GM21619 (cell line): ENCODE results near the gene ALKAL2.

Experiments
- ATAC-seq: cut with Tn5 transposase; IDR thresholded peaks from one replicate; pipeline ENCODE4 v1.9.1; 2021; ENCODE audit not compliant: unreplicated experiment

Gene ALKAL2

DNA sequence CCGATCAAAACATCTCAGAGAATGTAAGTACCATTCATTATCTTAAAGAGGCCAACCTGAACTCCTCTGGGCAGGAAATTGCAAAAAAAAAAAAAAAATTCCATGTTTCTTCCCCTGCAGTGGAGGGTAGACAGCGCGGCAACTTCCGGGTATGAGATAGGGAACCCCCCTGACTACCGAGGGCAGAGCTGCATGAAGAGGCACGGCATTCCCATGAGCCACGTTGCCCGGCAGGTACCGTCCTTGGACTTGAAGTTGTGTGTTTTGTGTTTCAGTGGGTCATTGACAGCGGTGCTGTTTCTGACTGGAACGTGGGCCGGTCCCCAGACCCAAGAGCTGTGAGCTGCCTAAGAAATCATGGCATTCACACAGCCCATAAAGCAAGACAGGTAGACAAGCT is 16.0 kb downstream of the ALKAL2 start:
- ATAC-seq: no peak

- ATAC-seq: no peak
Measured at GRCh38 chr2:270861-271260, 17.0 kb downstream of the ALKAL2 start.

DNA sequence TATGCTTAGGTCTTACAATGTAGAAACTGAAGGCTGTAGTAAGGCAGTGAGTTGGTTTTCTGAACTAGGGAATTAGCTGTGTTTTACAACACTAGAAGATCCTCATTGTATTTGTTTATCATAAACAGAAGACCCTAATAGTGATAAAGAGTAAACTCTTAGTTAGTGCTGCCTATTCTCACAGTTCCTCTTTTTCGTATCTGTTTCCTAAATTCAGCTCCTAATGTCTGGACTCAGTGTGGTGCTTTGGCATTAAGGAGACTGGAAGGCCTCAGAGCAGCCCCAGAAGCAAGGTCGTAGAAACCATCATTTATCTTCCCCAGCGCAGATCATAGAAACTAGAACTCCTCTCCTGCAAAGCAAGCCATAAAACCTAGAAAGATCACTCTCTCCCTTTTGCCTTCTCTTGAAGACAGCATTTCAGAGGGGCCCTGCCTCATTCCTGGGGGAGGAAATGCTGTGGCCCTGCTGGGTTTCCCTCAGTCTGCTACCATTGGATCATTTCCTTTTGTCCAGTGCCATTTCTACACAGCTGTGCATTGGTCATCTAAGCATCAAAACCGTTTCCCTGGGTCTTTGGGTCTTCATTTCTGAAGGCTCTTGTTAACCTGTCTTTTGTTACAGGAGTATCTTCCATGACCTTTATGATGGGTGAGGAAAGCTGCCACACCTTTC is 18.4 kb downstream of the ALKAL2 start:
- no peak for ATAC-seq

GRCh38 chr2:268323-268722 is 19.6 kb downstream of the ALKAL2 start:
- ATAC-seq: no peak

- ATAC-seq: peak; percentile 87
Measured at GRCh38 chr2:264493-265468, 23.1 kb downstream of the ALKAL2 start, which contains the start of gene ACP1. ACP1 (plus strand) TSS chr2:264947; CDS start chr2:264965, 18 bp downstream.

DNA sequence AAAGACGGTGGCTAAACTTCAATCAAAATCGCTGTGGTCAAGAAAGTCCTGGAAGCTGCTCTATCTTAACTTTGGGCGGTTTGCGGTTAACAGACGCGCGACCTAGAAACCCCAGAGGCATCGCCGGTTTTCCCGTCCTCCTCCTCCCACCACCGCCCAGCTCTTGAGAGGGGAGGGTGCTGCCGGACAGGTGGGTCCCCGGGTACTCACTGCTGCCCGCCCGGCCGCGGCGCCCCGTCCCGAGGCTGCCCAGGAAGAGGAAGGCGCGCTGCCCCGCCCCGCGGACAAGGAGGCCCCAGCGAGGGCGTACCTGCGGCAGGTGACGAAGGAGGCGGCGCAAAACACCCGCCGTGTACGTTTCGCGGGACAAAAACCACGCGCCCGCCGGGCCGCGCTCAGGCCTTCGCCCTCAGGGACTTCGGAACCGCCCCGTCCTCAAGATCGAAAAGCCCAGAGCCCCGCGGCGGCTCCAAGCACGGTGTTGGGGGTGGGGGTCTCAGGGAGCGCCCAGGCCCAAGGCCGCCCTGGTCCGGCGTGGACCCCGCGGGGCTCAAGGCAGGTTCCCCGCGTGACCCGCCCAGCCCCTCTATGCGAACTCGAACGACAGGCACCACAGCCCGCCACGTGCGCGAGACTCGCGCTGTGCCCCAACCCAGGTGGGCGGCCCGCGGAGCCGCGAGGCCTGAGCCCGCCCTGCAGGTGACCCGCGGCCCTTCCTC is 24.0 kb downstream of the ALKAL2 start, which contains the start of gene SH3YL1:
Gene SH3YL1 (minus strand): TSS at position 259 of the 719 bp plus-strand sequence. CDS start 48 bp downstream, at position 211.
- ATAC-seq: peak; percentile 20

- no peak for ATAC-seq
Measured at GRCh38 chr2:263022-263738, 24.7 kb downstream of the ALKAL2 start.

DNA sequence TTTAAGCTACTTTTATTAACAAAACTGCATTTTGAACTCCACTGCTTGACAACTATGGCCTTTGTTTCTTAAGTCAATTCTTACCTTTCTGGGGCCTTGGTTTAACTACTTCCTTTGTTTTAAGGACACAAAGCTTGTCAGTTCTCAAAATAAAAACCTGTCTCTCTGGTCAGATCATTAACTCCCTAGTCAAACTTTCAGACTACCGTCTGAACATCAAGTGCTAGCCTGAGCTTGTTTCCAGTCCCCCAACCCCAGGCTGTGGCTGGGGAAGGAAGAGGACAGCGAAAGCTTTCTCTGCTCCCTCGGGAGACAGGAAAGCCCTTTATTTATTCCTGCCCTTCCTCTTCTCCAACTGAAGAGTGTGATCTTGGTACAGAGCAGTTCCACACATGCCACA is 25.8 kb downstream of the ALKAL2 start:
- no peak for ATAC-seq

DNA sequence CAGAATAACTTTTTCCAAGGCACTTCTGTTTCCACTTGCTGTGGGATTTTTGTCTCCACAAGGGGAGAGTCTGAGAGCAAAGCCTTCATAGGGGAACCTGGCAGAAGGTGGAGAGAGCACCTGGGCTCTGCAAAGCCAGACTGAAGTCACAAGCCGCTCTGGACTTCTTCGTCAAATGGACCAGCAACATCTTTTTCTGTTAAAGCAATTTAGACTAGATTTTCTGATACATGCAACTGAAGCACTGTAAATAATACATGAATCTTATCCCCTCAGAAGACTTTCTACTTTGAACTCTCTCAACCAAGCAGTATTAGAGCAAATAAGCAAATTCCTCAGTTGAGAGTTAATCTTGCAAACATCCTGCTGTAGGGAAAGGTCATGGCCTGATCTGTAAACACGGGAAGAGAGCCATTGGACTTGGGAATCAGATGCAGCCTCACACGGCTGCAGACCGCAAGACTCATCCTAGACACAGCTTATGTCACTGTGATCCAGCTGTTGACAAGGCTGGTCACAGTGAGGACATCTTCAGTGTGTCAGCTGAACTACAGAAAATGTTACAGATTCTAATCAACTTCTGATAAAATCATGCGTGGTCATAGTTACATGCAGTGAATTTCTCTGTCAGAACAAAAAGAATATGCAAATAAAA is 27.3 kb downstream of the ALKAL2 start:
- ATAC-seq: no peak

DNA sequence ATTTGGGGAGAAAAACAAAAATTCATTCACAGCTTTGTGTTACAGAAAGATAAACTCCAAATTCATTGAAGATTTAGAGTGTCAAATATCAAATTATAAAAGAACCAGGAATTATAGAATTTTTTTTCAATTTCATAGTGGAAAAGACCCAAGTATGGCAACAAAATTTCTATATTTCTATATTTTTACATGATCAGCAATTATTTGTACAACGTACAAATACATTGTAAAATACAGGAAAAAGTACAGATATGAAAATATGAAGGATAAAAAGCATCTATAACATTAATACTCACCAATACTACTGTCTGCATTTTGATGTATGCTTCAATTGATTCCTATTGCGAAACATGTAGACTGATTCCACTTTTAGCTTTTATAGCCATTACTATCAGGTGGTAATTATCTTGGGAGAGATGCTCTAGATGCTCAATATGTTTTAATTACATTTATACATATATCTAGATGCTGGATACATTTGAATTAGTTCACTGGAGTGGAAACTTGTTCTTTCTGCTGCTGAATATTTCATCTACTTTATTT is 28.0 kb downstream of the ALKAL2 start:
- no peak for ATAC-seq

DNA sequence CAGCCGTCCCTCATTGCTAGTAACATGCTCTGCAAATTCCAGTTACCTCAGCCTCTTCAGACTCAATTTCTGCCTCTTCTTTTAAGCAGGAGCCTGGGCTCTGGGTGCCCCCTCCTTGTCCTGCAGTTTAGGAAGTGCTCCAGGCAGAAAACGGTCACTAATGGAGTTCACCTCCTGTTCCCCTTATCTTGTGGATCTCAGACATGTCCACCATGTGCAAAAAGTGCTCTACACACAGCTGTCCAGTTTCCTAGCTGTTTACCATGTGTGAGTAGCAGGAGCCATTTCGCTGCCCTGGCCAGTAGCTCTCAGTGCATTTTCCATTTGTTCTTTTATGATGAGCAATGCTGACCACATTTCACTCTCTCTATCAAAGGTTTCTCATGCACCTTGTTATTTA is 29.0 kb downstream of the ALKAL2 start:
- no peak for ATAC-seq

GRCh38 chr2:257842-258241 is 30.0 kb downstream of the ALKAL2 start:
- ATAC-seq: no peak

DNA sequence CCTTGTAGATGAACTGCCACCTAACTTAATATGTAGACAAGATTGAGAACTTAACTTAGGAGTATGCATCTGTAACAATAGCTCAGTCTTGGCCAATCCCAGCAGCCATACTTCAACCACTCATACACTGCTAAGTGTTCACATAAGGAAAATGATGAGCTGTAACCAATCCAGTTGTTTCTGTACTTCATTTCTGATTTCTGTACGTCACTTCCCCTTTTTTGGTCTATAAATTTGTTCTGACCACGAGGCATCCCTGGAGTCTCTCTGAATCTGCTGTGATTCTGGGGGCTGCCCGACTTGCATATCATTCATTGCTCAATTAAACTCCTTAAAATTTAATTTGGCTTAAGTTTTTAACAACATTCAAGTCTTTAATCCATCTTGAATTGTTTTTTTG is 30.5 kb downstream of the ALKAL2 start:
- no peak for ATAC-seq

DNA sequence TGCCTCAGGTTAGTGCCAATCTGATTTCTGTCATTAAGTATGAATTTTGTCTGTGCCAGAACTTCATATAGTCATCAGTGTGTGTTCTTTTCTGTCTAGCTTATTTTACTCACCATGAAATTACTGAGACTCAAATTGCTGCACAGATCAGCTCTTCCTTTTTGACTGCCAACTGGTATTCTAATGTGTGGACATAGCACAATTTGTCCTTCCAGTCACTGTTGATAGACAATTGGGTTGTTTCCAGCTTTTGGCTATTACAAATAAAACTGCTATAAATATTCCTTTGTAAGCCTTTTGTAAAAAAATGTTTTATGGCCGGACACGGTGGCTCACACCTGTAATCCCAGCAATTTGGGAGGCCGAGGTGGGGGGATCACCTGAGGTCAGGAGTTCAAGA is 31.8 kb downstream of the ALKAL2 start:
- ATAC-seq: no peak

GRCh38 chr2:255195-255594 is 32.7 kb downstream of the ALKAL2 start:
- no peak for ATAC-seq

GRCh38 chr2:254241-254640 is 33.6 kb downstream of the ALKAL2 start:
- ATAC-seq: no peak

GRCh38 chr2:253202-253638 is 34.7 kb downstream of the ALKAL2 start:
- no peak for ATAC-seq

- no peak for ATAC-seq
Measured at GRCh38 chr2:252001-252602, 35.8 kb downstream of the ALKAL2 start.

- ATAC-seq: no peak
Measured at GRCh38 chr2:249538-250042, 38.3 kb downstream of the ALKAL2 start.
